OCI-LY3 (cell line): ENCODE measurements around the gene DIAPH2.

Experiments
- H2AFZ ChIP-seq: fragments of 200-600, 300-600 bp; shearing (Covaris generic); 2 replicates; pipeline ENCODE4 v1.6.0; 2014; ENCODE audit warnings: antibody characterized with exemption, low read depth, low read length
- H3K27ac ChIP-seq: fragments of 200-600, 300-600 bp; sonication (generic); 2 replicates; pipeline ENCODE4 v1.5.1; 2014; ENCODE audit warnings: mild to moderate bottlenecking, low read length, moderate library complexity, mixed read lengths
- H3K27me3 ChIP-seq: fragments of 200-600, 300-600 bp; sonication (generic); 2 replicates; pipeline ENCODE4 v1.6.1; 2014; ENCODE audit warnings: low read depth, low read length, mixed read lengths
- H3K36me3 ChIP-seq: fragments of 200-600, 300-600 bp; sonication (generic); replicated peaks from 2 replicates; pipeline ENCODE3; 2014; ENCODE audit warnings: low read depth, low read length, mixed read lengths
- H3K4me1 ChIP-seq: fragments of 300-600, 200-600 bp; sonication (generic); 2 replicates; pipeline ENCODE4 v1.6.1; 2014; ENCODE audit warnings: low read length, mixed read lengths
- H3K4me2 ChIP-seq: fragments of 200-600, 300-600 bp; sonication (generic); 2 replicates; pipeline ENCODE4 v1.6.1; 2014; ENCODE audit warnings: low read length, mixed read lengths
- H3K4me3 ChIP-seq: fragments of 300-600, 200-600 bp; sonication (generic); 2 replicates; pipeline ENCODE4 v1.5.1; 2014; ENCODE audit warnings: antibody characterized with exemption, mild to moderate bottlenecking, low read length, moderate library complexity
- H3K79me2 ChIP-seq: fragments of 300-600, 200-600 bp; shearing (Covaris generic); 2 replicates; pipeline ENCODE4 v1.6.1; 2014; ENCODE audit warnings: mild to moderate bottlenecking, low read length, mixed read lengths
- H3K9ac ChIP-seq: fragments of 300-600, 200-600 bp; shearing (Covaris generic); 2 replicates; pipeline ENCODE4 v1.6.0; 2014; ENCODE audit warnings: mild to moderate bottlenecking, low read length, moderate library complexity
- H3K9me3 ChIP-seq: fragments of 200-600, 300-600 bp; shearing (Covaris generic); 2 replicates; pipeline ENCODE4 v1.6.1; 2014; ENCODE audit warnings: low read length, mixed read lengths; ENCODE audit not compliant: insufficient read depth
- H4K20me1 ChIP-seq: fragments of 200-600, 300-600 bp; sonication (generic); 2 replicates; pipeline ENCODE4 v1.6.1; 2016; ENCODE audit warnings: low read length, mixed read lengths; ENCODE audit not compliant: insufficient read depth
- CTCF ChIP-seq: fragments of 200-600, 300-600 bp; sonication (generic); IDR thresholded peaks from 2 replicates; pipeline ENCODE4 v1.5.1; 2014; ENCODE audit warnings: antibody characterized with exemption, low read length, low read depth
- EZH2phosphoT487 ChIP-seq: fragments of 200-600 bp; shearing (Covaris generic); IDR thresholded peaks from 2 replicates; pipeline ENCODE4 v1.6.1; 2018; ENCODE audit warnings: antibody characterized with exemption, mixed run types, low read depth

The DIAPH2 gene

GRCh38 chrX:97074400-97074799 lies 389.8 kb downstream of the DIAPH2 start:
- no peaks in the 10 kb centered on the region for H3K36me3 ChIP-seq
- TF ChIP-seq EZH2phosphoT487 (no peak), CTCF (no peak)
- H3K9ac ChIP-seq: no peak overlapping the region
- H3K27ac ChIP-seq: no peak overlapping the region
- H3K79me2 ChIP-seq: no peaks in the 10 kb centered on the region
- no peak overlapping the region for H2AFZ ChIP-seq
- H3K9me3 ChIP-seq: no peaks in the 10 kb centered on the region
- no peaks in the 10 kb centered on the region for H3K27me3 ChIP-seq
- no peak overlapping the region for H3K4me3 ChIP-seq
- H4K20me1 ChIP-seq: no peaks in the 10 kb centered on the region
- H3K4me1 ChIP-seq: no peaks in the 10 kb centered on the region
- H3K4me2 ChIP-seq: no peak overlapping the region

- H3K27me3 ChIP-seq: no peaks in the 10 kb centered on the region
- no peaks in the 10 kb centered on the region for H3K36me3 ChIP-seq
- no peaks in the 10 kb centered on the region for H3K79me2 ChIP-seq
- H3K4me3 ChIP-seq: no peak overlapping the region
- no peak overlapping the region for H3K4me2 ChIP-seq
- H3K4me1 ChIP-seq: peaks cover 4% of the 10 kb centered on the region; the same call in 1 of the 2 replicates
- no peaks in the 10 kb centered on the region for H4K20me1 ChIP-seq
- TF ChIP-seq EZH2phosphoT487: no peak
- TF ChIP-seq CTCF: no peak
- H3K27ac ChIP-seq: no peak overlapping the region
- H3K9ac ChIP-seq: no peak overlapping the region
- no peaks in the 10 kb centered on the region for H3K9me3 ChIP-seq
- H2AFZ ChIP-seq: no peak overlapping the region
These were observed 404.5 kb downstream of the DIAPH2 start for GRCh38 chrX:97089116-97089515.

GRCh38 chrX:97096385-97096784 lies 411.7 kb downstream of the DIAPH2 start:
- Histone ChIP-seq H3K9ac (no peak overlapping the region), H3K4me2 (no peak overlapping the region), H2AFZ (no peak overlapping the region), H3K36me3 (no peaks in the 10 kb centered on the region), H3K4me3 (no peak overlapping the region), H3K27ac (no peak overlapping the region), H3K4me1 (no peaks in the 10 kb centered on the region), H3K79me2 (no peaks in the 10 kb centered on the region), H4K20me1 (no peaks in the 10 kb centered on the region), H3K27me3 (no peaks in the 10 kb centered on the region), H3K9me3 (no peaks in the 10 kb centered on the region)
- TF ChIP-seq CTCF (no peak), EZH2phosphoT487 (no peak)

- H4K20me1 ChIP-seq: no peaks in the 10 kb centered on the region
- H3K9me3 ChIP-seq: no peaks in the 10 kb centered on the region
- peaks cover 12% of the 10 kb centered on the region for H3K4me1 ChIP-seq
- H3K36me3 ChIP-seq: no peaks in the 10 kb centered on the region
- H3K79me2 ChIP-seq: no peaks in the 10 kb centered on the region
- no peaks in the 10 kb centered on the region for H3K27me3 ChIP-seq
- no peak overlapping the region for H3K4me3 ChIP-seq
- H3K4me2 ChIP-seq: peak overlapping the region; percentile 26; the same call in 1 of the 2 replicates
- TF ChIP-seq CTCF: no peak
- no peak overlapping the region for H3K27ac ChIP-seq
- no peak overlapping the region for H2AFZ ChIP-seq
- H3K9ac ChIP-seq: no peak overlapping the region
These were observed 418.3 kb downstream of the DIAPH2 start for GRCh38 chrX:97102938-97103337.
